ENCODE measurements around the gene MEF2D. TPM values are rescaled to one million over a fixed set of nuclear protein-coding genes. Genes with fewer than 3 reads are reported as not detected.

MEF2D gene
- total RNA-seq, 1 donor from 2014 or later: 20.7 TPM

GRCh38 chr1:156530006-156530405, 29.4 kb upstream of the MEF2D start:
- peaks cover 15% of the 10 kb centered on the region for H3K36me3 Mint-ChIP-seq
- H3K9me3 Mint-ChIP-seq: no peaks in the 10 kb centered on the region
- H3K27ac Mint-ChIP-seq: no peak overlapping the region
- no peak overlapping the region for H3K4me3 Mint-ChIP-seq
- H3K4me1 Mint-ChIP-seq (ENCODE audit: unreplicated experiment): peaks cover 10% of the 10 kb centered on the region
- no peaks in the 10 kb centered on the region for H3K27me3 Mint-ChIP-seq
- no peak for DNase-seq (ENCODE audit: extremely low spot score, unreplicated experiment)
- TF ChIP-seq, protein P1, sequence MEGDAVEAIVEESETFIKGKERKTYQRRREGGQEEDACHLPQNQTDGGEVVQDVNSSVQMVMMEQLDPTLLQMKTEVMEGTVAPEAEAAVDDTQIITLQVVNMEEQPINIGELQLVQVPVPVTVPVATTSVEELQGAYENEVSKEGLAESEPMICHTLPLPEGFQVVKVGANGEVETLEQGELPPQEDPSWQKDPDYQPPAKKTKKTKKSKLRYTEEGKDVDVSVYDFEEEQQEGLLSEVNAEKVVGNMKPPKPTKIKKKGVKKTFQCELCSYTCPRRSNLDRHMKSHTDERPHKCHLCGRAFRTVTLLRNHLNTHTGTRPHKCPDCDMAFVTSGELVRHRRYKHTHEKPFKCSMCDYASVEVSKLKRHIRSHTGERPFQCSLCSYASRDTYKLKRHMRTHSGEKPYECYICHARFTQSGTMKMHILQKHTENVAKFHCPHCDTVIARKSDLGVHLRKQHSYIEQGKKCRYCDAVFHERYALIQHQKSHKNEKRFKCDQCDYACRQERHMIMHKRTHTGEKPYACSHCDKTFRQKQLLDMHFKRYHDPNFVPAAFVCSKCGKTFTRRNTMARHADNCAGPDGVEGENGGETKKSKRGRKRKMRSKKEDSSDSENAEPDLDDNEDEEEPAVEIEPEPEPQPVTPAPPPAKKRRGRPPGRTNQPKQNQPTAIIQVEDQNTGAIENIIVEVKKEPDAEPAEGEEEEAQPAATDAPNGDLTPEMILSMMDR (conservative IDR thresholded peaks at IDR 0.05): no peak

- Mint-ChIP-seq H3K36me3 (peaks cover 16% of the 10 kb centered on the region), H3K4me1 (ENCODE audit: unreplicated experiment) (peaks cover 10% of the 10 kb centered on the region), H3K27me3 (no peaks in the 10 kb centered on the region), H3K27ac (no peak overlapping the region), H3K9me3 (no peaks in the 10 kb centered on the region), H3K4me3 (no peak overlapping the region)
- no peak for DNase-seq (ENCODE audit: extremely low spot score, unreplicated experiment)
- TF ChIP-seq, protein P1 (conservative IDR thresholded peaks at IDR 0.05): no peak
Observed at GRCh38 chr1:156528875-156529425, 28.4 kb upstream of the MEF2D start.

DNA sequence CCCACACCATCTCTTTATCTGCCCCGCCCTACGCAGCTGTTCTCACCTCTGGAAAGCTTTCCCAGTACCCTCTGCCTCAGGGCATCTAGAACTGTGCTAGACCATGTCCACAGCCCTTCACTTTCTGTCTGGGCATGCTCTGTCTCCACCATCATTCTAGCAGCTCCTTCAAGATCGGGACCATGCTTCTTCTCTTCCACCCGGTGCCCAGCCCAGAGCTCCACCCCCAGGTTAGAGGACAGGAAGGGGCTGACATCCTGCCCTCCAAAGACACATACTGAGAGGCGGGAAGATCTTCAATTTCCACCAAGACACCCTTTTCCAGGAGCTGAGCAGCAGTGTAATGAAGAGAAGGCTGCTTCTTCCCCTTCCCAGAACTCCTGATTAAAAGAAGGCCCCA, 27.7 kb upstream of the MEF2D start:
- H3K27ac Mint-ChIP-seq: no peak overlapping the region
- no peak for DNase-seq (ENCODE audit: extremely low spot score, unreplicated experiment)
- TF ChIP-seq, protein P1 (conservative IDR thresholded peaks at IDR 0.05): no peak
- no peaks in the 10 kb centered on the region for H3K9me3 Mint-ChIP-seq
- no peaks in the 10 kb centered on the region for H3K27me3 Mint-ChIP-seq
- H3K4me3 Mint-ChIP-seq: no peak overlapping the region
- H3K4me1 Mint-ChIP-seq (ENCODE audit: unreplicated experiment): peaks cover 10% of the 10 kb centered on the region
- H3K36me3 Mint-ChIP-seq: peaks cover 16% of the 10 kb centered on the region

DNA sequence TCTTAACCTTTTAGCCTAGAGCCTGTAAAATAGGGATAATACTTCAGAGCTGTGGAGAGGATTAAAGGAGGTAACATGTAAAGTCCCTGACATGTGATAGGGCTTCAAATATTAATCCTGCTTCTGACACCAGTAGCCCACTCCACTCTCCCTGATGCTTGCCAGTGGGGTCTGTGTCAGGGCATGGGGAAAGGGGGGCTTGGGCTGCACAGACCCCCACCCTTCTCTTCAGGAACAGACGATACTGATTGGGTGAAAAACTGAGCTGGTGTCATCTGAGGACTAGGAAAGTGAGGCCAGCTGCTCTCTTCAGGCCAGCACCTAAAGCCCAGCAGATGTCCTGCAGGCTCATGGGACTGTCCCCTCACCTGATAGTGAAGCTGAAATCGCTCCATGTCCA, 27.0 kb upstream of the MEF2D start:
- TF ChIP-seq, protein P1 (conservative IDR thresholded peaks at IDR 0.05): no peak

DNA sequence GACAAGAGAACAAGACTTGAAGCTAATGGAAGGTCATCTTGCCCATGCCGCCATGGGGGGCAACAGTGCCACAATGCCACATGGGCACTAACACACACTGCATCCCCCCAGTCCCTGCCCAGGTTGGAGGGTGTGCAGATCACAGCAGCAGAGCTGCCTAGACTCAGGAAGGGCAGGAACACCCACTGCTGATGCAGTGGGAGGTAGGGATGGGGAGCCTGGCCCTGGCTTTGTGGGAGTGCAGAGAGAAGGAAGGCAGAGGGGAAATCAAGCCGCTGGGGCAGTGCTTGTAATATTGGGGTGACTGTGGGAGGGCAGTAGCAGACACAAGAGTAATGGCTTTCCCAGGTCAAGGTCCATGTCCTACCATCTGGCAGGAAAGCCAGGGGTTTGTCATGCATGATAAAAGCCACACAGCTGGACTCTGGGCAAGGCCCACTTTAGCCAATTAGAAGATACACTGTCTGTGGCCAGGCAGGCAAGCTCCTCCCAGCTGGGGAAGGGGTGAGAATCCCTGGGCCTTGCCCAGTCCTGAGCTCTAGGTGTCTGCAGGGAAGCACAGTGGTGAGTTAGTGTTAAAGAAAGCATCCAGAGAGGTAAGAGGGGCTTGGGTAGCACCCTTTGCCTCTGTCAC, 25.4 kb upstream of the MEF2D start:
- Mint-ChIP-seq H3K27ac (no peak overlapping the region), H3K4me3 (no peak overlapping the region), H3K27me3 (no peaks in the 10 kb centered on the region), H3K4me1 (ENCODE audit: unreplicated experiment) (peaks cover 10% of the 10 kb centered on the region), H3K9me3 (no peaks in the 10 kb centered on the region), H3K36me3 (peaks cover 16% of the 10 kb centered on the region)
- DNase-seq (ENCODE audit: extremely low spot score, unreplicated experiment): no peak
- TF ChIP-seq, protein P1 (conservative IDR thresholded peaks at IDR 0.05): no peak

More for the DNA sequence above, 27.0 kb upstream of the MEF2D start:
- DNase-seq (ENCODE audit: extremely low spot score, unreplicated experiment): no peak
- H3K9me3 Mint-ChIP-seq: no peaks in the 10 kb centered on the region
- H3K4me1 Mint-ChIP-seq (ENCODE audit: unreplicated experiment): peaks cover 10% of the 10 kb centered on the region
- no peak overlapping the region for H3K27ac Mint-ChIP-seq
- no peaks in the 10 kb centered on the region for H3K27me3 Mint-ChIP-seq
- no peak overlapping the region for H3K4me3 Mint-ChIP-seq
- H3K36me3 Mint-ChIP-seq: peaks cover 16% of the 10 kb centered on the region
